ENCODE data around the gene L1TD1.

DNA sequence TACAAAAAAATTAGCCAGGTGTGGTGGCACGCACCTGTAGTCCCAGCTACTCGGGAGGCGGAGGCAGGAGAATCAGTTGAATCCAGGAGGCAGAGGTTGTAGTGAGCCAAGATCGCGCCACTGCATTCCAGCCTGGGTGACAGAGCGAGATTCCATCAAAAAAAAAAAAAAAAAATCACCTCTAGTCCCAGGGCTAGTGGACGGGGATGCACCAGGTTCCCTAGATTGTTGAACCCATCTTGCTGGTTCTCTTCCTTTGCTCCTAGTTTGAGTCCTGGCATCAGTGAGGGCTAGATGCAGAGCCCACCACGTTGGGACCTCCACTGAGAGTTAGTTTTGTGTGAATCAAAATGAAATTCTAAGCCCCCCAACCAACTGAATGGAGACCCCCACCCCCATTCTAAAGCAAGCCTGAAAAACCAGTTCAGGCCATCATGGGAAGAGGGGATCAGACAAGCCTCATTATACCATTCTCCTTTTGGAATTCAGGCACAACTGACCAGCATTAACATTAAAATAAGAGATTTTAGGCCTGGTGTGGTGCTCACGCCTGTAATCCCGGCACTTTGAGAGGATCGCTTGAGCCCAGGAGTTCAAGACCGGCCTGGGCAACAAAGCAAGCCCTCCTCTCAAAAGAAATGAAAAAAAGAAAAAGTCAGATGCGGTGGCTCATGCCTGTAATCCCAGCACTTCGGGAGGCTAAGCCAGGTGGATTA is 17.9 kb upstream of the L1TD1 start:
- TF ChIP-seq CTCF (IDR thresholded peaks at IDR 0.05; ENCODE audit: low read depth, low read length, poor library complexity, severe bottlenecking) (no peak), EZH2phosphoT487 (IDR thresholded peaks at IDR 0.05; ENCODE audit: borderline replicate concordance, low read length) (no peak)

Measured in DOHH2 (cell line).